ENCODE measurements around the gene METRN. TPM values are rescaled to one million over a fixed set of nuclear protein-coding genes. Genes with fewer than 3 reads are reported as not detected.

METRN gene
- polyA plus RNA-seq, 1 donor (not counting 4 experiments of a cell fraction or from before 2014, with no cell fraction given), result 42.1 TPM

DNA sequence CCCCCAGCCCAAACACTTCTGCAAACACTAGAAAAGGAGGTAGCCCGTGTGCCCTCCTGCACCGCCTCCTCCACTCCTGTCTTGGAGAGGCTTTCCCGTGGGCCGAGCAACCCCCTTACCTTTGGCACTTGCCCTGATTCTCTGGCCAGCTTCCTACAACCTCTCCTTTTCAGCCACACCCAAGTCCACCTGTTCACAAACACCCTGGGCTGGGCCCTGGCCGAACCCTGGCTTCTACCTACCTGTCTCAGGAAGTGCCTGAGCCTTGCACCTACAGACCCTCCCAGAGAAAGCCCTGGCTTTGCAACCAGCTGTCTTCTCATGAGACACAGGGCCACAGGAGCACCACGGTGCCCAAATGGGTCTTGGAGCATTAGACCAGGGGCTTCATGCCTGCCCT is 4.0 kb downstream of the METRN start:
- dilution Hi-C loops (cut with MboI; ENCODE audit: extremely low pct_ligation_motif_present, low sequenced_read_pairs), result no loop called here

GRCh38 chr16:719815-720446 is 5.0 kb downstream of the METRN start:
- peak overlapping the region; percentile 79 for H3K9ac ChIP-seq (ENCODE audit: control insufficient read depth, extremely low read depth, insufficient read depth, low read length)
- H3K9me3 ChIP-seq (ENCODE audit: control insufficient read depth, low read depth, low read length), result no peaks in the 10 kb centered on the region
- H3K4me1 ChIP-seq (ENCODE audit: control insufficient read depth, extremely low read depth, insufficient read depth, low read length), result peaks cover 19% of the 10 kb centered on the region
- H3K4me3 ChIP-seq (ENCODE audit: control insufficient read depth in 2 of 3, extremely low read depth in 1 of 3, insufficient read depth in 2 of 3, low read depth in 1 of 3, low read length in 3 of 3), result peak overlapping the region; percentile 60 to 83 (median 81)
- no peak overlapping the region for H2AFZ ChIP-seq (ENCODE audit: control insufficient read depth, low read length)
- H3K27ac ChIP-seq (ENCODE audit: control insufficient read depth, insufficient read depth, low read length), result peak overlapping the region; percentile 66
- no peak for DNase-seq (ENCODE audit: low read depth, low spot score)
- TF ChIP-seq EZH2 (IDR thresholded peaks at IDR 0.05; ENCODE audit: low read length), result no peak
- TF ChIP-seq, protein P1, sequence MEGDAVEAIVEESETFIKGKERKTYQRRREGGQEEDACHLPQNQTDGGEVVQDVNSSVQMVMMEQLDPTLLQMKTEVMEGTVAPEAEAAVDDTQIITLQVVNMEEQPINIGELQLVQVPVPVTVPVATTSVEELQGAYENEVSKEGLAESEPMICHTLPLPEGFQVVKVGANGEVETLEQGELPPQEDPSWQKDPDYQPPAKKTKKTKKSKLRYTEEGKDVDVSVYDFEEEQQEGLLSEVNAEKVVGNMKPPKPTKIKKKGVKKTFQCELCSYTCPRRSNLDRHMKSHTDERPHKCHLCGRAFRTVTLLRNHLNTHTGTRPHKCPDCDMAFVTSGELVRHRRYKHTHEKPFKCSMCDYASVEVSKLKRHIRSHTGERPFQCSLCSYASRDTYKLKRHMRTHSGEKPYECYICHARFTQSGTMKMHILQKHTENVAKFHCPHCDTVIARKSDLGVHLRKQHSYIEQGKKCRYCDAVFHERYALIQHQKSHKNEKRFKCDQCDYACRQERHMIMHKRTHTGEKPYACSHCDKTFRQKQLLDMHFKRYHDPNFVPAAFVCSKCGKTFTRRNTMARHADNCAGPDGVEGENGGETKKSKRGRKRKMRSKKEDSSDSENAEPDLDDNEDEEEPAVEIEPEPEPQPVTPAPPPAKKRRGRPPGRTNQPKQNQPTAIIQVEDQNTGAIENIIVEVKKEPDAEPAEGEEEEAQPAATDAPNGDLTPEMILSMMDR (optimal IDR thresholded peaks at IDR 0.05 in 1 of 3, IDR thresholded peaks at IDR 0.05 in 1 of 3, conservative IDR thresholded peaks at IDR 0.05 in 1 of 3; ENCODE audit: extremely low read depth in 1 of 3, insufficient read depth in 2 of 3, low read length in 3 of 3), result peak; percentile 49 to 65 (median 57)
- H4K20me1 ChIP-seq (ENCODE audit: control insufficient read depth, extremely low read depth, insufficient read depth, low read length), result peaks cover 7% of the 10 kb centered on the region
- peaks cover 2% of the 10 kb centered on the region for H3K9me1 ChIP-seq (ENCODE audit: control insufficient read depth, extremely low read depth, insufficient read depth, low read length)
- peak overlapping the region; percentile 76 for H3K4me2 ChIP-seq (ENCODE audit: control insufficient read depth, extremely low read depth, insufficient read depth, low read depth, low read length)
- FAIRE-seq, result peak; percentile 26
- H3K79me2 ChIP-seq (ENCODE audit: control insufficient read depth, insufficient read depth, low read length), result peaks cover 8% of the 10 kb centered on the region
- dilution Hi-C loops (cut with MboI; ENCODE audit: extremely low pct_ligation_motif_present, low sequenced_read_pairs), result no loop called here
- H3K36me3 ChIP-seq (ENCODE audit: control insufficient read depth in 2 of 2, extremely low read depth in 1 of 2, insufficient read depth in 2 of 2, low read length in 2 of 2), result peaks cover 0 to 1% of the 10 kb centered on the region in 2 experiments
- H3K27me3 ChIP-seq (ENCODE audit: control insufficient read depth, extremely low read depth, insufficient read depth, low read length), result no peaks in the 10 kb centered on the region

More for the DNA sequence above, 4.0 kb downstream of the METRN start:
- Histone ChIP-seq H3K4me2 (ENCODE audit: control insufficient read depth, extremely low read depth, insufficient read depth, low read depth, low read length) (no peak overlapping the region), H4K20me1 (ENCODE audit: control insufficient read depth, extremely low read depth, insufficient read depth, low read length) (peaks cover 7% of the 10 kb centered on the region), H3K27ac (ENCODE audit: control insufficient read depth, insufficient read depth, low read length) (no peak overlapping the region), H3K4me1 (ENCODE audit: control insufficient read depth, extremely low read depth, insufficient read depth, low read length) (peaks cover 26% of the 10 kb centered on the region), H3K9me3 (ENCODE audit: control insufficient read depth, low read depth, low read length) (no peaks in the 10 kb centered on the region), H3K36me3 (ENCODE audit: control insufficient read depth in 2 of 2, extremely low read depth in 1 of 2, insufficient read depth in 2 of 2, low read length in 2 of 2) (peaks cover 0 to 1% of the 10 kb centered on the region in 2 experiments), H3K4me3 (ENCODE audit: control insufficient read depth in 2 of 3, extremely low read depth in 1 of 3, insufficient read depth in 2 of 3, low read depth in 1 of 3, low read length in 3 of 3) (no peak overlapping the region), H3K27me3 (ENCODE audit: control insufficient read depth, extremely low read depth, insufficient read depth, low read length) (no peaks in the 10 kb centered on the region), H2AFZ (ENCODE audit: control insufficient read depth, low read length) (no peak overlapping the region), H3K79me2 (ENCODE audit: control insufficient read depth, insufficient read depth, low read length) (peaks cover 8% of the 10 kb centered on the region), H3K9ac (ENCODE audit: control insufficient read depth, extremely low read depth, insufficient read depth, low read length) (no peak overlapping the region), H3K9me1 (ENCODE audit: control insufficient read depth, extremely low read depth, insufficient read depth, low read length) (peaks cover 2% of the 10 kb centered on the region)
- no peak for FAIRE-seq
- no peak for DNase-seq (ENCODE audit: low read depth, low spot score)
- TF ChIP-seq EZH2 (IDR thresholded peaks at IDR 0.05; ENCODE audit: low read length), result no peak
- TF ChIP-seq, protein P1 (optimal IDR thresholded peaks at IDR 0.05 in 1 of 3, IDR thresholded peaks at IDR 0.05 in 1 of 3, conservative IDR thresholded peaks at IDR 0.05 in 1 of 3; ENCODE audit: extremely low read depth in 1 of 3, insufficient read depth in 2 of 3, low read length in 3 of 3), result no peak
